Bronchial epithelial cell (primary cell): ENCODE data around the gene CTR9. TPM values are rescaled to one million over a fixed set of nuclear protein-coding genes. Genes with fewer than 3 reads are reported as not detected.

Experiments used
- DNase-seq: peaks from one replicate; pipeline ENCODE4 v3.0.0-alpha.2; 2010; ENCODE audit warnings: low read depth
- FAIRE-seq: peaks from 2 replicates; lab custom pipeline; 2011; peaks lifted over from hg19 to GRCh38; lab: Jason Lieb, UNC
- H3K27me3 ChIP-seq: 2 replicates; pipeline ENCODE4 v1.5.1; 2011; ENCODE audit warnings: low read length; ENCODE audit not compliant: control insufficient read depth, insufficient read depth
- H3K36me3 ChIP-seq: 2 replicates; pipeline ENCODE4 v1.5.1; 2011; ENCODE audit warnings: low read length; ENCODE audit not compliant: control insufficient read depth, insufficient read depth
- H3K4me3 ChIP-seq: 2 replicates; pipeline ENCODE4 v1.5.1; 2011; ENCODE audit warnings: mild to moderate bottlenecking, low read depth, low read length, control low read depth
- CTCF ChIP-seq: IDR thresholded peaks from 2 replicates; pipeline ENCODE4 v1.5.1; 2011; ENCODE audit warnings: mild to moderate bottlenecking, moderate library complexity, low read length, control low read depth, inconsistent platforms; ENCODE audit not compliant: insufficient read depth, severe bottlenecking
- total RNA-seq: library from RNA; depleted of rRNA; stranded (reverse); fragments of >200 nt; gene quantifications from 2 replicates; pipeline ENCODE4 v1.2.1, GENCODE V29; 2014

Gene CTR9
- total RNA-seq, 1 donor from 2014 or later: 16.8 TPM

GRCh38 chr11:10730151-10730550, 20.9 kb upstream of the CTR9 start:
- TF ChIP-seq CTCF: no peak
- FAIRE-seq (no peak), DNase-seq (no peak)
- Histone ChIP-seq H3K27me3 (peaks cover 4% of the 10 kb centered on the region), H3K36me3 (no peaks in the 10 kb centered on the region), H3K4me3 (no peak overlapping the region)

- Histone ChIP-seq H3K27me3 (peaks cover 4% of the 10 kb centered on the region), H3K4me3 (no peak overlapping the region), H3K36me3 (no peaks in the 10 kb centered on the region)
- no peak for FAIRE-seq
- no peak for TF ChIP-seq CTCF
- no peak for DNase-seq
Measured at GRCh38 chr11:10731064-10731680, 19.9 kb upstream of the CTR9 start.

GRCh38 chr11:10735481-10736475, 15.3 kb upstream of the CTR9 start:
- DNase-seq: peak; percentile 91
- Histone ChIP-seq H3K36me3 (no peaks in the 10 kb centered on the region), H3K4me3 (peak overlapping the region; percentile 12), H3K27me3 (no peaks in the 10 kb centered on the region)
- TF ChIP-seq CTCF: peak; percentile 97
- FAIRE-seq: no peak

- peak; percentile 65 for DNase-seq
- FAIRE-seq: no peak
- Histone ChIP-seq H3K4me3 (no peak overlapping the region), H3K36me3 (no peaks in the 10 kb centered on the region), H3K27me3 (no peaks in the 10 kb centered on the region)
- TF ChIP-seq CTCF: no peak
Measured at GRCh38 chr11:10742460-10743208, 8.4 kb upstream of the CTR9 start.

GRCh38 chr11:10743354-10744000, 7.6 kb upstream of the CTR9 start:
- FAIRE-seq: no peak

More at GRCh38 chr11:10743354-10744000, 7.6 kb upstream of the CTR9 start:
- DNase-seq: no peak
- TF ChIP-seq CTCF: no peak
- H3K4me3 ChIP-seq: no peak overlapping the region
- no peaks in the 10 kb centered on the region for H3K27me3 ChIP-seq
- no peaks in the 10 kb centered on the region for H3K36me3 ChIP-seq
